MM.1S (cell line): ENCODE data around the gene SLC9A2.

ENCODE experiments used
- DNase-seq: peaks from one replicate; pipeline ENCODE4 v3.0.0-alpha.2; 2015
- H2AFZ ChIP-seq: fragments of 300-600 bp; sonication (generic); 2 replicates; pipeline ENCODE4 v1.6.0; 2016; ENCODE audit warnings: antibody characterized with exemption, low read length
- H3F3A ChIP-seq: fragments of 300-600 bp; sonication (generic); 2 replicates; pipeline ENCODE4 v1.6.1; 2016; ENCODE audit warnings: mild to moderate bottlenecking, antibody characterized with exemption, low read length, moderate library complexity, mixed read lengths; ENCODE audit not compliant: insufficient read depth
- H3K27ac ChIP-seq: fragments of 300-600 bp; sonication (generic); 2 replicates; pipeline ENCODE4 v1.5.1; 2016; ENCODE audit warnings: mild to moderate bottlenecking, low read length
- H3K27me3 ChIP-seq: fragments of 300-600 bp; sonication (generic); replicated peaks from 2 replicates; pipeline ENCODE4 v1.6.0; 2016; ENCODE audit warnings: low read length; ENCODE audit not compliant: insufficient read depth
- H3K36me3 ChIP-seq: fragments of 300-600 bp; sonication (generic); replicated peaks from 2 replicates; pipeline ENCODE4 v1.6.1; 2016; ENCODE audit warnings: mild to moderate bottlenecking, low read length, mixed read lengths; ENCODE audit not compliant: insufficient read depth
- H3K4me1 ChIP-seq: fragments of 300-600 bp; sonication (generic); 2 replicates; pipeline ENCODE4 v1.6.1; 2016; ENCODE audit warnings: low read length, mixed read lengths
- H3K4me2 ChIP-seq: fragments of 300-600 bp; sonication (generic); 2 replicates; pipeline ENCODE4 v1.6.0; 2016; ENCODE audit warnings: low read depth, low read length
- H3K4me3 ChIP-seq: fragments of 300-600 bp; sonication (generic); 2 replicates; pipeline ENCODE4 v1.5.1; 2016; ENCODE audit warnings: low read length, mixed read lengths
- H3K79me2 ChIP-seq: fragments of 300-600 bp; sonication (generic); 2 replicates; pipeline ENCODE4 v1.6.1; 2016; ENCODE audit warnings: mixed run types, low read length, mixed read lengths
- H3K9ac ChIP-seq: fragments of 300-600 bp; sonication (generic); 2 replicates; pipeline ENCODE4 v1.6.1; 2016; ENCODE audit warnings: low read length, mixed read lengths
- H3K9me2 ChIP-seq: fragments of 300-600 bp; sonication (generic); replicated peaks from 2 replicates; pipeline ENCODE4 v1.6.1; 2016; ENCODE audit warnings: mild to moderate bottlenecking, low read length, mixed read lengths; ENCODE audit not compliant: insufficient read depth
- H3K9me3 ChIP-seq: fragments of 300-600 bp; sonication (generic); replicated peaks from 2 replicates; pipeline ENCODE4 v1.6.1; 2016; ENCODE audit warnings: mild to moderate bottlenecking, low read length, mixed read lengths; ENCODE audit not compliant: insufficient read depth
- H4K20me1 ChIP-seq: fragments of 300-600 bp; sonication (generic); 2 replicates; pipeline ENCODE4 v1.6.1; 2016; ENCODE audit warnings: mild to moderate bottlenecking, low read length, moderate library complexity, mixed read lengths; ENCODE audit not compliant: insufficient read depth
- EZH2 ChIP-seq: fragments of 300-600 bp; sonication (generic); optimal IDR thresholded peaks from 2 replicates; pipeline ENCODE3; 2017; ENCODE audit warnings: low read depth, mild to moderate bottlenecking, antibody characterized with exemption, low read length, mixed read lengths
- EZH2phosphoT487 ChIP-seq: fragments of 300-600 bp; sonication (generic); IDR thresholded peaks from 2 replicates; pipeline ENCODE4 v1.6.1; 2018; ENCODE audit warnings: antibody characterized with exemption, low read length
- TF ChIP-seq, protein P1 (sequence below): fragments of 300-600 bp; sonication (generic); IDR thresholded peaks from 2 replicates; pipeline ENCODE4 v1.5.1; 2016; ENCODE audit warnings: antibody characterized with exemption, low read length, mixed read lengths

SLC9A2 gene

DNA sequence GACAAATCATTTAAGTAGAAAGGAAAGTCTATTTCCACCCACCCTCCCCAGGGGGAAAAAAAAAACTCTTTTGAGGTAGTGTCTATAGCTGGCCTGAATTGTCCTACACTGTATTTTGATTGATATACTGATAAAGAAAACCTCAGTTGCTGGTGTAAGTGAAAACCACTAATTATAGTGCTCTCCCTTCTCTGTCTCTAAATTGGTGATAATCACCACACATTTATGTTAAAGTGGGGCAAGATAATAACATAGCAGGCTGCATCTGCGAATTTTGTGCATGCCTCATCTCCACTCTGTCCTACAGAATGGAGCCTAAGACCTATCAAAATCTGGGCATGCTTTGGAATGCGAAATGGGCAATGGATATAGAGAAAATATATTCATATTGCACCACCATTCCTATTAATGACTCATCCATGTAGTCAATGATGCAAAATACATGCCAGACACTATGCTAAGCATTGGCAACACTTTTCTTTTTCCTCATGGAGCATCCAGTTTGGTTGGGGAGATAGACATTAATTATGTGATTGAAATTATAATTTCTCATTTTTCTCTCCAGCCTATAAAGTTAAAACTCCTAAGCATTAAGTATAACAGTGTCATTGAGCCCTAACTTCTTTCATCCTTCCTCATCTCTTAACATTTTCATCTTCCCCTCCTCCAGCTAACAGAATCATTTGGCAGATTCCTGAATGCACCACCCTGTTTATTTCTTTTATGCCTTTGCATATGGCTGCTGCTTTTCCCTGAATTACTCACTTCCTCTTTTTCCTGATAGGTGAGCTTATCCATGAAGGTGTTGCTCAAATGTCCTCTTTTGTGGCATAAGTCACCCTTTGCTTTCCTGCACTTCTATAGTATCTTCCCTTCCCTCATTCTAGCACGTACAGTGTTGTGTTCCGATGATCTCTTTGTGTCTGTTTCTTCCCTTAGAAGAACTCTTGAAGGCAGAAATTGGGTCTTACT, 58.2 kb downstream of the SLC9A2 start:
- no peaks in the 10 kb centered on the region for H3K79me2 ChIP-seq
- H3K4me2 ChIP-seq: no peak overlapping the region
- DNase-seq: no peak
- H2AFZ ChIP-seq: no peak overlapping the region
- H3K4me3 ChIP-seq: no peak overlapping the region
- no peaks in the 10 kb centered on the region for H3K4me1 ChIP-seq
- no peak overlapping the region for H3K9ac ChIP-seq
- H3K36me3 ChIP-seq: no peaks in the 10 kb centered on the region
- TF ChIP-seq EZH2: no peak
- TF ChIP-seq, protein P1, sequence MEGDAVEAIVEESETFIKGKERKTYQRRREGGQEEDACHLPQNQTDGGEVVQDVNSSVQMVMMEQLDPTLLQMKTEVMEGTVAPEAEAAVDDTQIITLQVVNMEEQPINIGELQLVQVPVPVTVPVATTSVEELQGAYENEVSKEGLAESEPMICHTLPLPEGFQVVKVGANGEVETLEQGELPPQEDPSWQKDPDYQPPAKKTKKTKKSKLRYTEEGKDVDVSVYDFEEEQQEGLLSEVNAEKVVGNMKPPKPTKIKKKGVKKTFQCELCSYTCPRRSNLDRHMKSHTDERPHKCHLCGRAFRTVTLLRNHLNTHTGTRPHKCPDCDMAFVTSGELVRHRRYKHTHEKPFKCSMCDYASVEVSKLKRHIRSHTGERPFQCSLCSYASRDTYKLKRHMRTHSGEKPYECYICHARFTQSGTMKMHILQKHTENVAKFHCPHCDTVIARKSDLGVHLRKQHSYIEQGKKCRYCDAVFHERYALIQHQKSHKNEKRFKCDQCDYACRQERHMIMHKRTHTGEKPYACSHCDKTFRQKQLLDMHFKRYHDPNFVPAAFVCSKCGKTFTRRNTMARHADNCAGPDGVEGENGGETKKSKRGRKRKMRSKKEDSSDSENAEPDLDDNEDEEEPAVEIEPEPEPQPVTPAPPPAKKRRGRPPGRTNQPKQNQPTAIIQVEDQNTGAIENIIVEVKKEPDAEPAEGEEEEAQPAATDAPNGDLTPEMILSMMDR: no peak
- TF ChIP-seq EZH2phosphoT487: no peak
- no peaks in the 10 kb centered on the region for H3F3A ChIP-seq
- H3K27ac ChIP-seq: no peak overlapping the region
- no peaks in the 10 kb centered on the region for H3K9me3 ChIP-seq
- H3K9me2 ChIP-seq: no peaks in the 10 kb centered on the region
- H4K20me1 ChIP-seq: no peaks in the 10 kb centered on the region
- H3K27me3 ChIP-seq: no peaks in the 10 kb centered on the region

DNA sequence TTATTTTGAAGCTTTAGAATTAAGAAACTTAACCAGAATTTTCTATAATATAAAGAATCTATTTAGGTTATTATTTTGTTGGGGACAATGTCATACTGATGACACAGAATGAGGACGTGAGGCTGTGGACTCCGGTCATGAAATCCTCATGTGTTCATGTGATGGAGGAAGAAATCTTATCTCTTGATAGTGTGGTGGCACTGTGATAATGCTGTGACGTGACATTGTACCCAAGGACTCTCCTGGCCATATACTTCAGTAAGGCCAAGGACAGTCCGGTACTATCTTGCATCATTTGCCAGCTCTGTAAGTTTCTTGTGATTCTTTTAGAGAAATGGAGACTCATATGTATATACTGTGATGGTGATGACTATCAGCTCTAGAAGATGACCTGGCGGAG, 59.1 kb downstream of the SLC9A2 start:
- TF ChIP-seq EZH2 (no peak), EZH2phosphoT487 (no peak)
- H3K9ac ChIP-seq: no peak overlapping the region
- no peak overlapping the region for H2AFZ ChIP-seq
- no peaks in the 10 kb centered on the region for H3K36me3 ChIP-seq
- H3K4me1 ChIP-seq: no peaks in the 10 kb centered on the region
- DNase-seq: no peak
- no peaks in the 10 kb centered on the region for H3F3A ChIP-seq
- no peaks in the 10 kb centered on the region for H4K20me1 ChIP-seq
- no peak overlapping the region for H3K4me2 ChIP-seq
- H3K27ac ChIP-seq: no peak overlapping the region
- no peaks in the 10 kb centered on the region for H3K79me2 ChIP-seq
- no peak overlapping the region for H3K4me3 ChIP-seq
- H3K9me3 ChIP-seq: no peaks in the 10 kb centered on the region
- H3K9me2 ChIP-seq: no peaks in the 10 kb centered on the region
- H3K27me3 ChIP-seq: no peaks in the 10 kb centered on the region

DNA sequence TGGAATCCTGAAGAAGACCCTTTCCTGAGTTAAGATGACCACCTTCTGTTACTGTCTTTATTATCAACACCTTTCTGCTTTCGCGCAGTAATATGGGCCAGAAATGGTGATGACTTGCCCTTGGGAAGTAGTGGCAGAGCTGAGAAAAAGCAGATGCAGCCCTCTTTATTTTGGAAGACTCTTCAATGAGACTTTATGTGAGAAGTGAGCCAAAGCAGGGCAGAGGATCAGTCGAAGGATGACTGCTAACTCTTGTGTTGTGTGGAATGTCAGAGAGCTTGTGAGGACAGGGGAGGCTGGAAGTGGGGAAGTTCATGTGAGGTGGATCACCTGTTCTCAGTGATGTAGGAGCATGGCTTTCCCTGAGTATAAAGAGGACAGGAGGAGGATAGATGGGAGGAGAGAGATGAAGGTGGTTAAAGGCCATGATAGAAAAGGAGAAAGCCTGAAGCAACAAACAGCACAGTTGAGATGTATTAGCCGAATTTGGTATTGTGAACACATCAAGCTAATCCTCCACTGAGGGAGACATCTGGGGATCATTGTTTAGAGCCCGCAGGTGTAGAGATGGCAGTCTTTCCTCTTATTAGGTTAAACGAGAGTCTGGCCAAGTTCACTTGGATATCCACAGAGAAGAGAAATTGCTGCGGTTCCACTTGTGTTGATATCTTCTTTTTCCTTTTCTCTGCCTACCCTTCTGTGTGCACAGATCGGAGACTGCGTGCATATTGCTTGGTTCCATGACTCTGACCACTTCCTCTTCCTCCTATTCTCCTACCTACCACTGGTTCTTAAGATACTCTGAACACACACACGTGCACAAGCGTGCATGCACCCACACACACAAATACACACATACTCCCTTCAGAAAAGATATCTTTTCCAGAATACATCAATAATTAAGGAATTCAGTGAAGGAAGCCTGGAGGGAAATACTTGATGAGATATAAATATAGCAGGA, 67.4 kb downstream of the SLC9A2 start:
- Histone ChIP-seq H3K4me1 (no peaks in the 10 kb centered on the region), H3K27ac (no peak overlapping the region), H3K27me3 (no peaks in the 10 kb centered on the region), H4K20me1 (no peaks in the 10 kb centered on the region), H3K79me2 (no peaks in the 10 kb centered on the region), H3K4me3 (no peak overlapping the region), H3K9me3 (no peaks in the 10 kb centered on the region), H3K9ac (no peak overlapping the region), H2AFZ (no peak overlapping the region), H3F3A (no peaks in the 10 kb centered on the region), H3K9me2 (no peaks in the 10 kb centered on the region), H3K36me3 (no peaks in the 10 kb centered on the region), H3K4me2 (no peak overlapping the region)
- TF ChIP-seq, protein P1: no peak
- TF ChIP-seq EZH2phosphoT487 (no peak), EZH2 (no peak)
- DNase-seq: no peak
